Tibial nerve (tissue), 4 donors: ENCODE results near the gene ACOT11.

Experiments
- EP300 ChIP-seq, 2 donors: sonication (generic); formaldehyde crosslinking; IDR thresholded peaks; one replicate each; pipeline ENCODE4 v1.6.1; 2017; ENCODE audit warnings: antibody characterized with exemption in 2 of 2, mild to moderate bottlenecking in 1 of 2
- POLR2A ChIP-seq, 2 donors: fragments of 450-650 bp; IDR thresholded peaks; one replicate each; pipeline ENCODE4 v1.6.1; 2017; ENCODE audit warnings: antibody characterized with exemption in 2 of 2, mild to moderate bottlenecking in 2 of 2, moderate library complexity in 2 of 2
- TF ChIP-seq, protein P1 (sequence below), 5 experiments: fragments of 200-600 bp in 3 of 5; fragments of 450-650 bp in 2 of 5; sonication (generic) in 3 of 5; IDR thresholded peaks; one replicate each; pipeline ENCODE4 v1.5.1; 2016 to 2019; ENCODE audit warnings: antibody characterized with exemption in 5 of 5, mild to moderate bottlenecking in 3 of 5, moderate library complexity in 2 of 5

DNA sequence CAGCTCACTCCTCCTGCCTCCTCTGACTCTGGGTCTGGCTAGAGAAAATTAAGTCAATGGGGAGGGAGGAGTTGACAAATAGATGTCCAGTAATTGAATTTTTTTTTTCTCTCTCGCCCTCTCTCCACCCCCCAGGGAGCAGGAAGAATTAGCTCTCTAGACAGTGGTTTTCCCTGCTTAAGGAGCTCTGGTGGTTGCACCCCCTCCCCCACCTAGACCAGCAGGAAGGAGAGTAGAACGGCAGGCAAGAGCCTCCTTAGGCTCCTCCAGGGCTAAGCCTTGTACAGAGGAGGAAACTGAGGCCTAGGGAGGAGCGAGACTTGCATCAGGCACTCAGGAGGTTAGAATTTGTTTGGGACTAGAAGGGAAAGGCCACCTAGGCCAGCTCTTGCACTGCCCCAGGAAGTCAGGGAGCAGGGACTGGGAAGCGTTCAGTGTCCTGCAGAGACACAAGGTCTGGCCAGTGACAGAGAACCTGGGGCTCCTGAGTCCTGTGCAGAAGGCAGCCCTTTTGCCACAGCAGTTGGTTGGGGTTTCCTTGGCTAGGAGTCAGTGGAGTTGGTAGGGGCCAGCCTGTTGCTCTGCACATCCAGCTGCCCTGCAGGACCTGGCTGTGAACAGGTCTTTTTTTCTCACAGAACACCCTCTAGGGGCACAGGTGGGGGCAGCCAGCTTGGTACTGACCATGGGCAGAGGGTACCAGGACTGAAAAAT, 49.5 kb upstream of the ACOT11 start:
- no peak for TF ChIP-seq POLR2A (IDR thresholded peaks at IDR 0.05)
- TF ChIP-seq, protein P1, sequence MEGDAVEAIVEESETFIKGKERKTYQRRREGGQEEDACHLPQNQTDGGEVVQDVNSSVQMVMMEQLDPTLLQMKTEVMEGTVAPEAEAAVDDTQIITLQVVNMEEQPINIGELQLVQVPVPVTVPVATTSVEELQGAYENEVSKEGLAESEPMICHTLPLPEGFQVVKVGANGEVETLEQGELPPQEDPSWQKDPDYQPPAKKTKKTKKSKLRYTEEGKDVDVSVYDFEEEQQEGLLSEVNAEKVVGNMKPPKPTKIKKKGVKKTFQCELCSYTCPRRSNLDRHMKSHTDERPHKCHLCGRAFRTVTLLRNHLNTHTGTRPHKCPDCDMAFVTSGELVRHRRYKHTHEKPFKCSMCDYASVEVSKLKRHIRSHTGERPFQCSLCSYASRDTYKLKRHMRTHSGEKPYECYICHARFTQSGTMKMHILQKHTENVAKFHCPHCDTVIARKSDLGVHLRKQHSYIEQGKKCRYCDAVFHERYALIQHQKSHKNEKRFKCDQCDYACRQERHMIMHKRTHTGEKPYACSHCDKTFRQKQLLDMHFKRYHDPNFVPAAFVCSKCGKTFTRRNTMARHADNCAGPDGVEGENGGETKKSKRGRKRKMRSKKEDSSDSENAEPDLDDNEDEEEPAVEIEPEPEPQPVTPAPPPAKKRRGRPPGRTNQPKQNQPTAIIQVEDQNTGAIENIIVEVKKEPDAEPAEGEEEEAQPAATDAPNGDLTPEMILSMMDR (IDR thresholded peaks at IDR 0.05) = no peak
- TF ChIP-seq EP300 (IDR thresholded peaks at IDR 0.05) = no peak
